ENCODE measurements around the gene NPAS3.
A peak's percentile ranks its signal among the peaks of the same experiment; 100 is the strongest.

Gene NPAS3

GRCh38 chr14:33564774-33565630 lies 626.3 kb downstream of the NPAS3 start:
- DNase-seq, result peak; percentile 15 to 38 (median 30)

GRCh38 chr14:33566082-33566481 lies 627.4 kb downstream of the NPAS3 start:
- DNase-seq, result no peak

- DNase-seq, result no peak
These were observed 628.5 kb downstream of the NPAS3 start for GRCh38 chr14:33567023-33567728.

- DNase-seq, result no peak
These were observed 629.1 kb downstream of the NPAS3 start for GRCh38 chr14:33567731-33568130.

GRCh38 chr14:33568935-33569579 lies 630.4 kb downstream of the NPAS3 start:
- no peak for DNase-seq

GRCh38 chr14:33569821-33570687 lies 631.4 kb downstream of the NPAS3 start:
- no peak for DNase-seq

- no peak for DNase-seq
These were observed 632.1 kb downstream of the NPAS3 start for GRCh38 chr14:33570694-33571310.

GRCh38 chr14:33573301-33573880 lies 634.7 kb downstream of the NPAS3 start:
- DNase-seq, result no peak

GRCh38 chr14:33576014-33576413 lies 637.3 kb downstream of the NPAS3 start:
- DNase-seq, result no peak

- no peak for DNase-seq
These were observed 640.0 kb downstream of the NPAS3 start for GRCh38 chr14:33578461-33579216.

GRCh38 chr14:33580231-33580749 lies 641.6 kb downstream of the NPAS3 start:
- DNase-seq, result no peak

GRCh38 chr14:33580841-33581240 lies 642.2 kb downstream of the NPAS3 start:
- DNase-seq, result no peak

- no peak for DNase-seq
These were observed 646.0 kb downstream of the NPAS3 start for GRCh38 chr14:33584697-33585096.

- no peak for DNase-seq
These were observed 648.1 kb downstream of the NPAS3 start for GRCh38 chr14:33586806-33587205.

- no peak for DNase-seq
These were observed 649.1 kb downstream of the NPAS3 start for GRCh38 chr14:33587791-33588190.

GRCh38 chr14:33588771-33589170 lies 650.1 kb downstream of the NPAS3 start:
- DNase-seq, result no peak

- no peak for DNase-seq
These were observed 650.7 kb downstream of the NPAS3 start for GRCh38 chr14:33589334-33589733.

GRCh38 chr14:33590891-33591630 lies 652.4 kb downstream of the NPAS3 start:
- DNase-seq, result no peak

GRCh38 chr14:33592297-33592696 lies 653.6 kb downstream of the NPAS3 start:
- DNase-seq, result no peak
